Measurements from ENCODE around the gene HIP1.
"Not testable (repeated sequence)": the region's sequence is repeated elsewhere in the genome, so short reads cannot be mapped to it uniquely, and the experiment has no call there.

Gene HIP1

DNA sequence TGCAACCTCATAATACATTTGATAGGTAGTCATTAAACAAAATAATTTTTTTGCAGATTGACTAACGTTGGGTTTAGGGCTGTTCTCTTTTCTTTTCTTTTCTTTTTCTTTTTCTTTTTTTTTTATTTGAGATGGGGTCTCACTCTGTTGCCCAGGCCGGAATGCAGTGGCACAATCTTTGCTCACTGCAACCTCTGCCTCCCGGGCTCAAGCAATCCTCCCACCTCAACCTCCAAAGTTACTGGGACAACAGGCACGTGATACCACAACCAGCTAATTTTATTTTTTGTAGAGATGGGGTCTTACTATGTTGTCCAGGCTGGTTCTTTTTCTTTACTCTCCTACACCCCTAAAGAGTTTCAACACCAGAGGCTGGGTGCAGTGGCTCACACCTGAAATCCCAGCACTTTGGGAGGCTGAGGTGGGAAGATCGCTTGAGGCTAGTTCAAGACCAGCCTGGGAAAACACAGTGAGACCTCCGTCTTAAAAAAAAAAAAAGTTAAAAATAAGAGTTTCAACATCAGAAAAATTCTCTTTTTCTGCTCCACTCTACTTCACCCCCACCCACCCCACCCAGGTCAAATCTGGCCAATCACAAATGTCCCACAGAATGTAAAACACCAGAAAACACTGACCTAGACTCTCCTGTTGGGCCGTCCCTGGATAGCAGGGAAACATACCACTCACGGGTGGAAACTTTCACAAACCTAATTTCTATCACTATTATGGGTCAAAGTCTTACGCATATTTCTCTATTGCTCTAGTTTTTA is 3.0 kb downstream of the HIP1 start:
- H3K4me3 ChIP-seq (ENCODE audit: low read depth, low read length) = no peak overlapping the region
- no peak for DNase-seq (ENCODE audit: low read depth)
- TF ChIP-seq, protein P1, sequence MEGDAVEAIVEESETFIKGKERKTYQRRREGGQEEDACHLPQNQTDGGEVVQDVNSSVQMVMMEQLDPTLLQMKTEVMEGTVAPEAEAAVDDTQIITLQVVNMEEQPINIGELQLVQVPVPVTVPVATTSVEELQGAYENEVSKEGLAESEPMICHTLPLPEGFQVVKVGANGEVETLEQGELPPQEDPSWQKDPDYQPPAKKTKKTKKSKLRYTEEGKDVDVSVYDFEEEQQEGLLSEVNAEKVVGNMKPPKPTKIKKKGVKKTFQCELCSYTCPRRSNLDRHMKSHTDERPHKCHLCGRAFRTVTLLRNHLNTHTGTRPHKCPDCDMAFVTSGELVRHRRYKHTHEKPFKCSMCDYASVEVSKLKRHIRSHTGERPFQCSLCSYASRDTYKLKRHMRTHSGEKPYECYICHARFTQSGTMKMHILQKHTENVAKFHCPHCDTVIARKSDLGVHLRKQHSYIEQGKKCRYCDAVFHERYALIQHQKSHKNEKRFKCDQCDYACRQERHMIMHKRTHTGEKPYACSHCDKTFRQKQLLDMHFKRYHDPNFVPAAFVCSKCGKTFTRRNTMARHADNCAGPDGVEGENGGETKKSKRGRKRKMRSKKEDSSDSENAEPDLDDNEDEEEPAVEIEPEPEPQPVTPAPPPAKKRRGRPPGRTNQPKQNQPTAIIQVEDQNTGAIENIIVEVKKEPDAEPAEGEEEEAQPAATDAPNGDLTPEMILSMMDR (IDR thresholded peaks at IDR 0.05; ENCODE audit: control insufficient read depth, extremely low read depth, insufficient read depth) = no peak

DNA sequence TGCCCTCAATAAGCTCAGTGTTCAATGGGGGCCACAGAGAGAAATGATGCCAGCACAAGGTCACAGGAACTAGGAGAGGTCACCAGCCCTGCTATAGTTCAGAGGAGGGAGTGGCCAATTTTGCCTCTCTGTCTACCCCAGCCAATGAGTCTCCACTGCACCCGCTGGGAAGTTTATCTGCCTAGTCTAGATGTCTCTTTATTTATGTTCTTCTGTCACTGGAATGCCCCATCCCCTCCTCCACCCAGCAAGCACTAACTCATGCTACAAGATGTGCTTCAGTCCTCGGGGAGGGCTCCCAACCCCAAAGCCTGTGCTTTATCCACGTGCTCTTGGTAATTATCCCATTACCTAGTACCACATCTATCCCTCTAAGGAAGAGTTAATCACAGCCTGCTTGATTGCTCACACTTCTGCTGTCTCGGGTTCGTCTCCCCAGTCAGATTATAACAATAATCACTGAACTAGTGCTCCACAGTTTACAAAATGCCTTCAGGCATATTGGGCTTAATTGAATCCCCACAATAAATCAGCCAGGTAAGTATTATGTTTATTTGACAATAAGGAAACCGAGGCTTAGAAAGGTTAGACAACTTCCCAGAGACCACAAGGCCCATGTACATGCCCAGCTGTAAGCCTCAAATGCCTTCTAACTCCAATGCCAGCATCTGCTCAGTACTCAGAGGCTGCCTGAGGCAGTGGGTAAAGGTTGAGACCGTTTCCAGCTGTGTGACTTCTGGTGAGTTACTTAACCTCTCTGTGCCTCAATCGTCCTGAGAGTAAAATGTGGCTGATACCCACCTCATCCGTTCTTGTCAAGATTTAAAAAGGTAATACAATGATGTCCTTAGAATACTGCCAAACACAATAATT is 3.9 kb downstream of the HIP1 start:
- DNase-seq (ENCODE audit: low read depth) = no peak
- TF ChIP-seq, protein P1 (IDR thresholded peaks at IDR 0.05; ENCODE audit: control insufficient read depth, extremely low read depth, insufficient read depth) = no peak
- H3K4me3 ChIP-seq (ENCODE audit: low read depth, low read length) = no peak overlapping the region

DNA sequence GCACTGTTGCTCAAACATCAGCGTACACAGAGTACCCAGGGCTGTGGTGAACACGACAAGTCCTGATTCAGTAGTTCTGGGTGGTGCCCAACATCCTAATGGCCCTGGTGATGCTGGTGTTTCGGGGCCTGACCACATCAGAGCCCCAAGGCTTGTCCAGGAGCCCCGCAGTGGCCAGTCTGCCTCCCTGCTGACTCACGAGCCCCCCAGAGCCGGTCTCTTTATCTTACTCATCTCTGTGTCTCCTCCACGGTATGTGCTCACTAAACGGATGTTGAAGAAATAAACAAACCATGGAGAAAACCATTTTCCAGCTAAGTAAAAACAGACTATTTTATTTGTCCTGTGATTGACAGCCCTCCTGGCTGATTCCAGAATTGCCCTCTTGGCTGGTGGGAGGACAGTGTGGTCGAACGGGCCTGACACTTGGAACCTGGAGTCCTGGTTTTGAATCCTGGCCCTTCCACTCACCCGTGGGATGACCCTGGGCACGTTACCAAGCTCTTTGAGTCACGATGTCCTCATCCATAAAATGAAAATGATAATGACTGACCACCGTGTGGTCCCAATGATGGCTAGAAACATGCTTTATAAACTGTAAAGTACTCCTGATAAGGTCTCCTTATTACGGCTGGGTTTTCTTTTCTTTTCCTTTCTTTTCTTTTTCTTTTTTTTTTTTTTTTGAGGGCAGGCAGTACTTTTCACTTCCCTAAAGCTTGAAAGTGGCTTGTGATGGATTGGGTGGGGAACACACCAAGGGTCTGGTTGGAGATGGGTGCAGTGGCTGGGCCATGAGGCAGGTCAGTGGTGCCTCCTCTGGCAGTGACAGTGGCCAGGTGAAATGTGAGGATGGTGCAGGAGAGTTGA is 5.7 kb downstream of the HIP1 start:
- H3K4me3 ChIP-seq (ENCODE audit: low read depth, low read length) = no peak overlapping the region
- TF ChIP-seq, protein P1 (IDR thresholded peaks at IDR 0.05; ENCODE audit: control insufficient read depth, extremely low read depth, insufficient read depth) = no peak
- DNase-seq (ENCODE audit: low read depth) = no peak

DNA sequence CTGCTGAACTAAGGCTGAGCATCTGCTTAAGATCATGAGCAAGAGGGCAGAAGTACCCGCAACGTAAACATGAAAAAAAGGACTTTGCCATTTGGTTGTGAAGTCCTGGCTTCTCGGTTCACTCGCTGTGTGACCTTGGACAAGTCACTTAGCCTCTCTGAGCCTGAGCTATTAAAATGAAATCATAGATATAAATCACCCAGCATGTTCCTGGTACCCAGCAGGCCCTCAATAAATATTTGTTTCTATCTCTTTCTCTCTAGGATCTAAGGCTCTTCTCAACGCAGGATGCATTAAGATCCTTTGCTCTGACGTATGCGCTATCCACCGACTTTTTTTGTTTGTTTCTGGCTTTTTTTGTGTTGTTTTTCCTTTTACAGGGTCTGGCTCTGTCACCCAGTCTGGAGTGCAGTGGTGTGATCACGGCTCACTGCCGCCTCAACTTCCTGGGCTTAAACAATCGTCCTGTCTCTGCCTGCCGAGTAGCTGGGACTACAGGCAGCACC is 6.7 kb downstream of the HIP1 start:
- TF ChIP-seq, protein P1 (IDR thresholded peaks at IDR 0.05; ENCODE audit: control insufficient read depth, extremely low read depth, insufficient read depth) = no peak
- DNase-seq (ENCODE audit: low read depth) = no peak
- H3K4me3 ChIP-seq (ENCODE audit: low read depth, low read length) = no peak overlapping the region

DNA sequence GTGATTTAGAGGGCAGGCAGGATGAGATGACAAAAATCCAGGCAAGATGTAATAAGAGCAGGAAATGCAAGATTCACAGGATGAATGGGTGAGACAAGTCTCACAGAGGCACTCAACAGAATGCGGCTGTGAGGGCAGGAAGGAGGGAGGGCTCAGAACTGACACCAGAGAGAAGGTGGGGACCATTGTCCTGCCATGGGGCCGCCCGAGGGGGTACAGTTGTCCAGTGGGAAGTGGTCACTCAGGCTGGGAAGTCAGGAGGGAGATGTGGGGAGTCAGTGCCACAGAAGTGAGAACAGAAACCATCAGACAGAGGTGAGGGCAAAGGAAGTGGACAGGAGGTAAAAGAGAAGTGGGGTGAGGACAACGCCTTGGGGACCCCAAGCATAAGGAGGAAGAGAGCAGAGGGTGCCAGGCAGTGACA is 8.9 kb downstream of the HIP1 start:
- DNase-seq (ENCODE audit: low read depth) = no peak
- TF ChIP-seq, protein P1 (IDR thresholded peaks at IDR 0.05; ENCODE audit: control insufficient read depth, extremely low read depth, insufficient read depth) = no peak

DNA sequence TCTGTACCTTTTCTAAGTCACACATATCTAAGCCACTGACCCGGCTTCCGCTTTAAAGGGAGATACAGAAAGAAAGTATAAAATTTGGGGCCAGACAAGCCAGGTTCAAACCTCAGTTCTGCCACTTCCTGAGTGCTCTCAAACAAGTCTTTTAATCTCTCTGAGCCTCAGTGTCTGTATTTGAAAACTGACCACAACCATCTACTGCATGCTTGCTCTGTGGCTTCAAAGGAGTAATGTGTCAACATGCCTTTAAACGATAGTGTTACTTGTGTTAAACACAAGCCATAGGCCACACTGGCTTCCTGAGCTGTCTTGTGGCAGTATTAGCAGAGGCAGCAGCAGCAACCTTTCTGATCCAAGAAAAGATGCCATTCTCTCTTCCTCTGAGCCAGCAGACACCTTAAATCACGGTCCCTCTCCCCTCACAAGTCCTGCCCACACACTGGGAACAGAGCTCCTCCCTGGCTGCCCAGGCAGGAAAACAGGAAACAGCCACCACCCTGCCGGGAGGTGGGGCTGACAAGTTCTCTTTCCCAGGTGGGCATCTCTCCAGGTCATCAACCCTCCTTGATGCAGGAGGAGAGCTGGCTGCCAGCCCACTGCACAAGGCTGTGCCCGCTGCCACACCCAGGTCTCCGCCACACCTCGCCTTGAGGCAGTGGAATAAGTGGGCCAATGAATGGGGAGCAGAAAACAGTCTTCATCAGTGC is 10.7 kb downstream of the HIP1 start:
- no peak overlapping the region for H3K4me3 ChIP-seq (ENCODE audit: low read depth, low read length)
- TF ChIP-seq, protein P1 (IDR thresholded peaks at IDR 0.05; ENCODE audit: control insufficient read depth, extremely low read depth, insufficient read depth) = no peak
- DNase-seq (ENCODE audit: low read depth) = no peak

More for the DNA sequence above, 8.9 kb downstream of the HIP1 start:
- no peak overlapping the region for H3K4me3 ChIP-seq (ENCODE audit: low read depth, low read length)

DNA sequence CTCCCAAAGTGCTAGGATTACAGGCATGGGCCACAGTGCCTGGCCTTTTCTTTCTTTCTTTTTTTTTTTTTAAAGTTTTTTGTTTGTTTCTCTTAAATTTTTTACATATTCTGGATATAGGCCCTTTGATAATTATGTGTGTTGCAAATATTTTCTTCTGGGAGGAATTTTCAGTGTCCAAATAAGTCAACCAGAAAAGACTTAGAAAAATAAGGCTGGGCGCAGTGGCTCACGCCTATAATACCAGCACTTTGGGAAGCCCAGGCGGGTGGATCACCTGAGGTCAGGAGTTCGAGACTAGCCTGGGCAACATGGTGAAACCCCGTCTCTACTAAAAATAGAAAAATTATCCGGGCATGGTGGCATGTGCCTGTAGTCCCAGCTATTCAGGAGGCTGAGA is 11.4 kb downstream of the HIP1 start:
- H3K4me3 ChIP-seq (ENCODE audit: low read depth, low read length) = not testable (repeated sequence)

More for the DNA sequence above, 11.4 kb downstream of the HIP1 start:
- DNase-seq (ENCODE audit: low read depth) = not testable (repeated sequence)
